Ramos (cell line): Measurements from ENCODE around the gene HSPB6.
"Not testable (repeated sequence)": the region's sequence is repeated elsewhere in the genome, so short reads cannot be mapped to it uniquely, and the experiment has no call there.

Experiments
- in situ Hi-C: fragments of 300-500 bp; cut with MboI; formaldehyde crosslinking; loops from one replicate; pipeline ENCODE4 v1.14.3; 2022; ENCODE audit warnings: low sequenced_read_pairs; ENCODE audit not compliant: unreplicated experiment

The HSPB6 gene

DNA sequence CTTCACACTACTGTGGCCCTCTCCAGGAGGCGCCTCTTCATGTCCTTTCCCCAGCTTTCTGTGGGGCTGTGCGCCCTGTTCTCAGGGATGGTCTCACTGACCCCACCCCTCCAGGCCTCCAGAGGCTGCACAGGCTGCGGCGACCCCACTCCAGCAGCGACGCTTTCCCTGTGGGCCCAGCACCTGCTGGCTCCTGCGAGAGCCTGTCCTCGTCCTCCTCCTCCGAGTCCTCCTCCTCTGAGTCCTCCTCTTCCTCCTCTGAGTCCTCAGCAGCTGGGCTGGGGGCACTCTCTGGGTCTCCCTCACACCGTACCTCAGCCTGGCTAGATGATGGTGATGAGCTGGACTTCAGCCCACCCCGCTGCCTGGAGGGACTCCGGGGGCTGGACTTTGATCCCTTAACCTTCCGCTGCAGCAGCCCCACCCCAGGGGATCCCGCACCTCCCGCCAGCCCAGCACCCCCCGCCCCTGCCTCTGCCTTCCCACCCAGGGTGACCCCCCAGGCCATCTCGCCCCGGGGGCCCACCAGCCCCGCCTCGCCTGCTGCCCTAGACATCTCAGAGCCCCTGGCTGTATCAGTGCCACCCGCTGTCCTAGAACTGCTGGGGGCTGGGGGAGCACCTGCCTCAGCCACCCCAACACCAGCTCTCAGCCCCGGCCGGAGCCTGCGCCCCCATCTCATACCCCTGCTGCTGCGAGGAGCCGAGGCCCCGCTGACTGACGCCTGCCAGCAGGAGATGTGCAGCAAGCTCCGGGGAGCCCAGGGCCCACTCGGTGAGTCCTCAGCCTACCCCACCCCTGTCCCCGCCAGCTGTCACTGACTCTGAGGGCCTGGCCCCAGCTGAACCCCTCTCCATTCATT is 29.7 kb upstream of the HSPB6 start:
- in situ Hi-C loops: no loop called here

GRCh38 chr19:35785339-35785627 is 28.5 kb upstream of the HSPB6 start:
- in situ Hi-C loops: no loop called here

GRCh38 chr19:35784503-35785338 is 27.9 kb upstream of the HSPB6 start:
- in situ Hi-C loops: no loop called here

GRCh38 chr19:35783469-35784434 is 26.9 kb upstream of the HSPB6 start:
- in situ Hi-C loops: no loop called here

GRCh38 chr19:35782589-35782988 is 25.8 kb upstream of the HSPB6 start:
- in situ Hi-C loops: no loop called here

DNA sequence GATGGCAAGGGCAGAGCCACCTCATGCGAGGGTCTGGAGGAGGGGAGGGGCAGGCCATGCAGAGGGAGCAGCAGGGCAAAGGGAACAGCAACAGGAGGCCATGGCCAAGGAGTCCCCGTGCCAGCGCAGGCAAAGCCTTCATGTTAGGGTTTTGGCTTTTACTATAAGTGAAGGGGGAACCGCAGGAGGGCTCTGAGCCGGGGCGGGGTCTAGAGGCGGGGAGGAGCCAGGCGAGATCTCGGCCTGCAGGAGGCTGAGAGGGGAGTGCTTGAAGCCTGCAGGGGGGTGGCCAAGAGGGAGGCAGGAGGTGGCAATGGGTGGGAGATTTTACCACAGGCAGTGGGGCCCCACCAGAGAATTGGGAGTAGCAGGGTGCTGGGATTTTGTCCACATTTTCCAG is 24.8 kb upstream of the HSPB6 start:
- in situ Hi-C loops: no loop called here

DNA sequence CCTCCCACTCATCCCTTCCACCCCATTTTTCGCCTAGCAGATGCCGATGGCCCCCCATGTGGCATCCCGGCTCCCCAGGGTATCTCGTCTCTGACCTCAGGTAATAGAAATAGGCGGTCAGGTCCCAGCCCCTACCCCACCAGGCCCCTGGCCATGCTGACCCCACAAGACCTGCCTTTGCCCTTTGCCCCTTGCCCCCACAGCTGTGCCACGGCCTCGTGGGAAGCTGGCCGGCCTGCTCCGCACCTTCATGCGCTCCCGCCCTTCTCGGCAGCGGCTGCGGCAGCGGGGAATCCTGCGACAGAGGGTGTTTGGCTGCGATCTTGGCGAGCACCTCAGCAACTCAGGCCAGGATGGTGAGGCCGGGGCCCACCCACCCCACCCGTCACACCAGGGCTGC is 23.9 kb upstream of the HSPB6 start:
- in situ Hi-C loops: no loop called here

DNA sequence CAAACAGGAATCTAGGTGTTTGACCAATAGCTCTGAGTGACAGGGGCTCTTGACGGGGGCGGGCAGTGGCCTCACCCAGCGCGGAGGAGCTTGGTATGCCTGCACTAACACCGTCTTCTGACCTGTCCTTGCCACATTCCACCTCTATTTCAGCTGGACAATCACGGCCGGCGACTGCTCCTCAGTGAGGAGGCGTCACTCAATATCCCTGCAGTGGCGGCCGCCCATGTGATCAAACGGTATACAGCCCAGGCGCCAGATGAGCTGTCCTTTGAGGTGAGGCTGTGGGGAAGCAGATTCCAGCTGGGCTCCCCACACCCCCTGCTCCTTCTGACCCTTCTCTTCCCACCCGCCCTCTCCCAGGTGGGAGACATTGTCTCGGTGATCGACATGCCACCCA is 23.2 kb upstream of the HSPB6 start:
- in situ Hi-C loops: no loop called here

DNA sequence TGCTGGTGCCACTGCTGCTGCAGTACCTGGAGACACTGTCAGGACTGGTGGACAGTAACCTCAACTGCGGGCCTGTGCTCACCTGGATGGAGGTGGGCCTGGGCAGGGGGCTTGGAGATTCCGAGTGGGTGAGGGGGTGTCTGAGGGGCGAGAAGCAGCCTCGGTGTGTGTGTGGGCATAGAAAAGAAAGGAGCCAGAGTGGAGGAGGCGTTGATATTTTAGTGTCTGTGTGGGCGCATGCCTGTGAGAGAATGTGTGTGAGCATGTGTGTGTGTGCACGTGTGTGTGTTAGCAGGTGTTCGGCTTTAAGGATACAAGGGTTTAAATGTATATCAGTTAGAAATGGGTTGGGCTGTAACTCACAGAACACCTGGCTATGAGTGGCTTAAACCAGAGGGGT is 22.2 kb upstream of the HSPB6 start:
- in situ Hi-C loops: no loop called here

GRCh38 chr19:35777961-35778360 is 21.1 kb upstream of the HSPB6 start:
- in situ Hi-C loops: no loop called here

DNA sequence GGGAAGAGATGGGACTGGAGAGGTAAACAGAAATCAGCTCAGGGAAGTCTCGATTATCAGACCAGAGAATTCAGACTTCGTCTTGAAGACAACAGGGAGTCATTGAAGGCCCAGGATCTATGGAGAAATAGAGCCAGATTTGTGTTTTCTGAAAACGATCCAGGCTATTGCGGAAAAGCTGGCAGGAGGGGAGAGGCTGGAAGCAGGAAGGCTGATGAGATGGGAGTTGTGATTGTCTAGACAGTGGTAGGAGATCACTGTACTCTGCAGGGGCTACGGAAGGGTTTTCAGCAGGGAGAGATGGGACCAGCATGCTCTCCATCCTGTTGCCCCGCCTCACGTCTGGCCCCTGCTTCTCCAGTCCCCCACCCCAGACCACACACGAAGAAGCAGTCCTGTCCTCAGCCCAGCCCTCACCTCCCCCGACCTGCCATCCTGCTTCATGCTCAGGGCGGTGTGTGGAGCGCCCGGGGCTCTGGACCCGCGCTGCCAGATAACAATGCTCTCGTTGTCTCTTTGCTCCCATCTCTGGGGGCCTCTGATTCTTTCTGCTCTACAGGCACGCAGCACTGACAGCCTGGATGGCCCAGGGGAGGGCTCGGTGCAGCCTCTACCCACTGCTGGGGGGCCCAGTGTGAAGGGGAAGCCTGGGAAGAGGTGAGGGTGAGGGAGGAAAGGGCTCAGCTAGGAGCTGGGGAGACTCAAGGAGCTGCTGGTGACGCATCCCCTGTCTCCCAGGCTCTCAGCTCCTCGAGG is 20.4 kb upstream of the HSPB6 start:
- in situ Hi-C loops: no loop called here

GRCh38 chr19:35776102-35776788 is 19.4 kb upstream of the HSPB6 start:
- in situ Hi-C loops: no loop called here

- in situ Hi-C loops: no loop called here
Measured at GRCh38 chr19:35775298-35776101, 18.7 kb upstream of the HSPB6 start, which contains the start of gene ARHGAP33. Gene ARHGAP33, plus strand, starts transcription at chr19:35775564. Its CDS starts 95 bp downstream, at chr19:35775659.

DNA sequence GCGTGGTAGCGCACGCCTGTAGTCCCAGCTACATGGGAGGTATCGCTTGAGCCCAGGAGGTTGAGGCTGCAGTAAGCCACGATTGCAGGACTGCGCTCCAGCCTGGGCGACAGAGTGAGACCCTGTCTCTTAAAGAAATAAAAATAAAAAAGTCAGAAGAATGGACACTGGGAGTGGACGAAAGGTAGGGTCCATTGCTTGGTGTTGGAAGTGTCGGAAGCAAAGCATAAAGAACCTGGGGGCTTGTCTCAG is 18.1 kb upstream of the HSPB6 start:
- in situ Hi-C loops: no loop called here

DNA sequence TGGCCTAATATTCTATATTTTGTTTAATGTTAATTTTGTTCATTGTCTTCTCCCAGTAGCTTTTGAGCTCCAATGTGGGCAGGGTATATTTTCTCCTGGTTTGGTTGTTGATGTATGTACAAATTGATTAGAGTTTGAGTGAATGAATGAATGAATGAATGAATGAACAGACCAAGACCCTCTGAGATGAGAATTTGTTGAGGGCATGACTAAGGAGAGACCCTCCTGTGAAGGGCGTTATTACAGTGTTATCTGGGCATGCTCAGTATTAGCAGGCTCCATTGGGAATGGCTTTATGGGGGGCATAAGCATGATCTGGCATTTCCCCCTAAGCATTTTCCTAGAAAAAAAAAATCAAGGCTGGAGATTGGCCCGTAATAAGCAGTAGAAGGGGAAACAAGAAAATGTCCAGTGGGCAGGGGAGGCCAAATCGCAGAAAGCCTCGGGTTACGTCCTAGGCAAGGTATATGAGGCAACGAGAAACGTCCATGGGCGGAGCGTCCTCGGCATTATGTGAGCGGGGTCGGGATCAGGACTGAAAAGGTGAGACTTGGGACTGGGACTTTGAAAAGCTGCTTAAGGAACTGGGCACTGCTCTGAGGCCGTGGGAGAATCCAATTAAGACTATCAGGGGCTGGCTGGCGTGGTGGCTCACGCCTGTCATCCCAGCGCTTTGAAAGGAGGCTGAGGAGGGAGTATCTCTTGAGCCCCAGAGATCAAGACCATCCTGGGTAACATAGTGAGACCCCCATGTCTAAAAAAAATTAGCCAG is 17.6 kb upstream of the HSPB6 start:
- in situ Hi-C loops: no loop called here

GRCh38 chr19:35773020-35773806 is 16.4 kb upstream of the HSPB6 start:
- in situ Hi-C loops: no loop called here

- in situ Hi-C loops: not testable (repeated sequence)
Measured at GRCh38 chr19:35772362-35772761, 15.5 kb upstream of the HSPB6 start.
